GM19035 (cell line): Measurements from ENCODE around the gene SBNO1.
"Not testable (repeated sequence)": the region's sequence is repeated elsewhere in the genome, so short reads cannot be mapped to it uniquely, and the experiment has no call there.

Experiments
- ATAC-seq: cut with Tn5 transposase; IDR thresholded peaks from one replicate; pipeline ENCODE4 v1.9.1; 2021; ENCODE audit not compliant: unreplicated experiment

SBNO1 gene

DNA sequence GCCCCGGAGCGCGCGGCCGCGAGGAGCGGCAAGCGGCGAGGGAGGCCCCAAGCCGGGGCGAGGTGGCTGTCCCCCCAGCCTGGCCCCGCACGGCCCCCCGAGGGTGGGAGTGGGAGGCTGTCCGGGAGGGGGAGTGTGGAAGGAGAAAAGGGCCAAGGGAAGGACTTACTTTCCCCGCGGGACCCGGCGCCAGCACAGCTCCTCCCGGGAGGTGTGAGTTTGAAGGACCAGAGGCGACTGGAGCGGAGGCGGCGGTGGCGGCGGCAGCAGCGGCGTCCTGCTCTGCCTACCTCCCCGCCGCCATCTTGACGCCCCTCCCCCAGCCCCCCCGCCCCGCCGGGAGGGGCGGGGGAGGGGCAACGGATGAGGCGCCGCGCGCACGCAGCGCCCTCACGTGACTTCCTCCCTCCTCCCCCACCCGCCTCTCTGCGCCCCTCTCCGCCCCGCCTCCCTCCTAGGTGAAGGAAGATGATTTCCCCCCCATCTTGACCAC is at the start of gene SBNO1:
TSS of gene SBNO1 (minus strand) at position 316 of the 493 bp plus-strand sequence. CDS start 14,406 bp downstream, outside the sequence.
- ATAC-seq, result peak; percentile 38

DNA sequence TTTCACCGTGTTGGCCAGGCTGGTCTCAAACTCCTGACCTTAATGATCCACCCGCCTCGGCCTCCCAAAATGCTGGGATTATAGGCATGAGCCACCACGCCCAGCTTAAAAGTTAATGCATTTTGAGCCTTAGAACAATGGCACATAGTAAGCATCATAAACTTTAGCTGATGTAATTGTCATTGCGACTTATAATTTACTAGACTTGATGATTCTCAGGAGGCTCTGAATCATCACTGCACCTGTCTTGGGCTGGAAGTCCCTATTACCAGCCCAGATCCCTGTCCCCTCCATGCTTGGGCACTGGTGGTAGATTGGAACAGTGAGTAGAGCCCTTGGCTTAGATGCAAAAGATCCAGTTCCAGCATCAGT is 45.4 kb upstream of the SBNO1 start:
- ATAC-seq, result no peak

DNA sequence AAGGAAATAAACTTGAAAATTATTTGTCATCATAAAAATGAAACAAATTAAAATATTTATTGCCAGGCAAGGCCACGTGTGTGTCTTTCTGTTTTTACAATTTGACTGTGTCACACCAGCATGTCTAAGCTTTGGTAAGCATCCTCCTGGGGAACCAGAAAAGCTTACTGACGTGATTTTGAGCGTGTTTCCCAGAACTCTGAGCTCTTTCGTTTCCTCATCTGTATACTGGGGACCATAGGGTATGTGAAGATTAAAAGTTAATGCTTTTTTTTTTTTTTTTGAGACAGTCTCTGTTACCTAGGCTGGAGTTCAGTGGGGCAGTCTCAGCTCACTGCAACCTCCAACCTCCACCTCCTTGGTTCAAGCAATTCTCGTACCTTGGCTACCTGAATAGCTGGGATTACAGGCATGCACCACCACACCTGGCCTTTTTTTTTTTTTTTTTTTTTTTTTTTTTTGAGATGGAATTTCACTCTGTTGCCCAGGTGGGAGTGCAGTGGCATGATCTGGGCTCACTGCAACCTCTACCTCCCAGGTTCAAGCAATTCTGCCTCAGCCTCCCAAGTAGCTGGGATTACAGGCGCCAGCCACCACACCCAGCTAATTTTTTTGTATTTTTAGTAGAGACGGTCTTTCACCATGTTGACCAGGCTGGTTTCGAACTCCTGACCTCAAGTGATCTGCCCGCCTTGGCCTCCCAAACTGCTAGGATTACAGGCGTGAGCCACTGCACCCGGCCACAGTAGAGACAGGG is 44.8 kb upstream of the SBNO1 start:
- not testable (repeated sequence) for ATAC-seq

DNA sequence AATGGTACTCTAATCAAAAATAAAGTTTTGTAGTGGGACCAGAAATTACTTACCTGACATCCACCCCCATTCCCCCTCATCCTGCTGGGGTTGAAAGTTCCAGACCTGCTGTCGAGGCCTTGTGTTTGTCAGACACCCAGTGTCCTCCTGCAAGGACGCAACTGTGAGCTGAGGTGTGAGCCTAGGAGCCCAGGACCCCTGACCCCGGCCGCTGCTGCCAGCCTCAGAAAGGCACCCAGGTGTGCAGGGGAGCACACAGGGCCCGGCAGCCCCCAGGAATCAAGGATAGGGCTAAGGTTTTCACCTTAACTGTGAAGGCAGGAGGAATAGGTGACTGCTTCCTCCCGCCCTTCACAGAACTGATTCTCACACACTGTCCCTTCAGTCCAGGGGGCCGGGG is 44.0 kb upstream of the SBNO1 start:
- ATAC-seq, result not testable (repeated sequence)

DNA sequence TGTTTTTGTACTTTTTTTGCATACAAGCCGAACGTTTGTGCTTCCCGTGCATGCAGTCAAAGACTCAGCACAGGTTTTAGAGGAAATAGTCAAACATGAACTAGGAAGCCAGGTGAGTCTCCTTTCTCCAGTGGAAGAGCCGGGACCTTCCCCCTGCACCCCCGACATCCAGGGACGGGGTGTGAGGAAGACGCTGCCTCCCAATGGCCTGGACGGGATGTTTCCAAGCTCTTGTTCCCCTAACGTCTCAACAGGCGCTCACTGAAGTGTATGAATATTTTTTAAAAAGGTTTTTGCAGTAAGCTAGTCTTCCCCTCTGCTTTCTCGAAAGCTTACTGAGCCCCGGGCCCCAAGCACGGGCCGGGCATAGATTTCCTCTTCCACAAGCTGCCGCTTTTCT is 43.3 kb upstream of the SBNO1 start:
- ATAC-seq, result not testable (repeated sequence)

DNA sequence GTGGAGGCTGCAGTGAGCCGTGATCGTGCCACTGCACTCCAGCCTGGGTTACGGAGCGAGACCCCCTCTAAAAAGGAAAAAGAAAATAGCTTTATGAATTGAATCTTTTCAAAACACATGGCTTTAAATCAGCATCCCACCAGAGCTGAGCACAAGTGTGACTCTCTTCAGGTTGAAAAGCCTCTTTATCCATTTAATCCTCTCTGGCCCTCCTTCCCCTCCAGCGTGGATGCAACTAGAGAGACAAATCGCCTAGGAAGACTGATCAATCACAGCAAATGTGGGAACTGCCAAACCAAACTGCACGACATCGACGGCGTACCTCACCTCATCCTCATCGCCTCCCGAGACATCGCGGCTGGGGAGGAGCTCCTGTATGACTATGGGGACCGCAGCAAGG is 42.6 kb upstream of the SBNO1 start:
- not testable (repeated sequence) for ATAC-seq

DNA sequence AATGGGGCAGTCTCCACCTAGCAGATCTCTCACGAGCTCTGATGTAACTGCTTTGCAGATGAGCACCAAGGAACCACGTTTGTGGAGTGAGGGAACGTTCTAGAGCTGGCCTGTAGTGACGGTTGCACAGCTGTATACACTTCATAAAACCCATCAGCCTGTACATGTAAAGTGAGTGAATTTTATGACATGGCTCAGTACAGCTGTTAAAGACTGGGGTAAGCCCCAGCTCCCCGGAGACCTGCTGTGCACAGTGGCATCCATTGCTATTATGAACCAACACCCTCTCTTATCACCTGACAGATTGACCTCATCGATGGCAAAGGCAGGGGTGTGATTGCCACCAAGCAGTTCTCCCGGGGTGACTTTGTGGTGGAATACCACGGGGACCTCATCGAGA is 39.9 kb upstream of the SBNO1 start:
- ATAC-seq, result no peak

DNA sequence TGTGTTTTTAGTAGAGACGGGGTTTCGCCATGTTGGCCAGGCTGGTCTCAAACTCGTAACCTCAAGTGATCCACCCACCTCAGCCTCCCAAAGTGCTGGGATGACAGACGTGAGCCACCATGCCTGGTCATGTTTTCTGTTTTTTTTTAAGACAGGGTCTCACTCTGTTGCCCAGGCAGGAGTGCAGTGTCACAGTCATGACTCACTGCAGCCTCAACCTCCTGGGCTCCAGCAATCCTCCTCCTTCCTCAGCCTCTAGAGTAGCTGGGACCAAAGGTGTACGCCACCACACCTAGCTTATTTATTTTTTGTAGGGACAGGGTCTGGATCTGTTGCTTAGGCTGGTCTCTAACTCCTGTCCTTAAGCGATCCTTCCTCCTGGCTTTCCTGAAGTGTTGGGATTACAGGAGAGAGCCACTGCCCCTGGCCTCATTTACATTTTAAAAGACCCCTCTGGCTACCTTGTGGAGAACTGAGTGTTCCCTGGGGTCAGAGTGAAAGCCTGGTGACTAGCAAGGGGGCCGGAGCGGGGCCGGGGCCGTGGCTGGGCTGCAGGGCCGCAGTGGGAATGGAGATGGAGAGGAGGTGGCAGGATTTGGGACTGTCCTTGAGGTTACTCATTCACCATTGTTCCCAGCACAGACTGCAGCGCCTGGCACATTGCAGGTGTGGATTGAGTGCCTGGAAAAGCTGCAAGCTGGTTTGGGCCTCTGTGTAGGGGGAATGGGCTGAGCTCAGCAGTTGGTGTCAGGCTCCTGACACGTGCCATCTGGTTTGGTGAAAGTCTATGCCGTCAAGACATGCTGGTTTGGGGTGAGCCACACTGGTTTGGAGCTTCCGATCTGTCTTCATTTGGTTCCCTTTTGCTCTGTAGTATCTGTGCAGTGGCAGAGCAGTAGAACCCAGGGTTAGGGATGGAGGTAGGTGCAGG is 37.4 kb upstream of the SBNO1 start:
- no peak for ATAC-seq

DNA sequence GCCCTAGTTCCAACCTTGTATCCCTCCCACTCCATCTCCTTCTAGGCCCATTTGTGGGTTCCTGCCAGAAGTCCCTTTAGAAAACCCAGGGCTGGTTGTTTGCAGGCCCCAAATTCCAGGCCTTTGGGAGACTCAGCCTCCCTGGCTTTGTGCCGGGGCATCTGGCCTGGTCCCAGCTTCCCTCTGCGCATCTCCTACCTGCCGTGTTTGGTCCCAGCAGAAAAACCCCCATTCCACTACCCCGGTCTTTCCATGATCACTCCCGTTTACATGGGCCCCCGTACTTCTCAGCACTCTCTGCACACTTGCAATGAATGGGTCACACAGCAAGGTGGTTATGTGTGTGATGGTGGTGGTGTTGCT is 34.6 kb upstream of the SBNO1 start:
- ATAC-seq, result no peak

DNA sequence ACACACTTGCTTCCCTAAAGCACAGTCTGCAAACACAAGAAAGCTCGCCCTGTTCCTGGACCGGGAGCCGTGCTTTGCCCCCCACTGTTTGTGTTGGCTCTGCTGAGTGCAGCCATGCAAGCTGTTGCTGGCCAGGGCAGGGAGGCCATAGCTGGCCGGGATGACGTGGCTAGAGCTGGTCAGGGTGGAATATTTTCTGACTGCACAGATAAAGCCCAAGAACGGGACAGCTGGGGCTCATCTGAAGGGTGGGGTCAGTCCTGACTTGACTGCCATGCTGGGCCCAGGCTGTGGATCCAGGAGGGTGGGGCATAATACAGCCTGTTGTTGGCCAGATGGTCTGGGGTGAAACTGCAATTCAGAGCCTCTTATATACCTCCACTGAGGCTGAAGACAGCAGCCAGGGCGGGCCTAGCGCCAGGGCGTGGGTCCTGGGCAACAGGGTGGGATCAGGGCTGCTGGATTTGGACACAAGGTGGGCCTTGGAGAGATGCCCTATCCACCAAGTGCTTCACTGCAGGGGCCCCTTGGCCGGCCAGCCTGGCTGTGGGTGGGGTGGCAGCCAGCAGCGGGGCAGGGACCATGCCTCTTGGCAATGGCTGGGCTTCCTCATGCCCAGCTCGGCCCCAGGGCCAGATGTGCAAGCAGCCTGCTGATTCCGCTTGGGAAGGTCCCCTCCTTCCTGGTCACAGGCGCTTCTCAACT is 34.1 kb upstream of the SBNO1 start:
- ATAC-seq, result no peak

DNA sequence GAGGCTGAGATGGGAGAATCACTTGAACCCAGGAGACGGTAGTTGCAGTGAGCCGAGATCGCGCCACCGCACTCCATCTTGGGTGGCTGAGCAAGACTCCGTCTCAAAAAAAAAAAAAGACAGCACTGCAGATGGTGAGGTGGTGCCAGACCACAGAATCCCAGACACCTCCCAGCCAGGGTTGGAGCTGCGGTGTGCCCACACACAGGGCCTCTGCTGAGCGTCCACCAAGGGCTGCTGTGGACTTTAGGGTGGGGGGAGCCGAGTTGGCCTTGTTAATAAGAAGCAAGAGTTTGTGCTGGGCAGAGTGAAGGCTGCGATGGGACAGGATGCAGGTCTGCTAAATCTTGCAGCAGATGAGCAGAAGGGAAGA is 33.5 kb upstream of the SBNO1 start:
- no peak for ATAC-seq

DNA sequence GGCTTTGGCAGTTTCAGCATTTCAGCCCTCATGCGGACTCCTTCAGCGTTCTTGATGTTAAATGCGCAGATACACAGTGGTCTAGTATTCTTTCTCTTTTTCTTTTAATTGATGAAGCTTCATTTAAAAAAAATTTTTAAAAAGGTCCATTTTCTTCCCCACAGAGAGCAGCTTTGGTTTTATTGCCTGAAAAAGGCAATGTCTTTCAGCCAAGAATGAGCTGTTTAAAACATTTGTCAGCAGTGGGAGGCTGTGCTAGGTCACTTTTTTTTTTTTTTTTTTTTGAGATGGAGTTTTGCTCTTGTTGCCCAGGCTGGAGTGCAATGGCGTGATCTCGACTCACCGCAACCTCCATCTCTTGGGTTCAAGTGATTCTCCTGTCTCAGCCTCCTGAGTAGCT is 32.8 kb upstream of the SBNO1 start:
- ATAC-seq, result no peak

DNA sequence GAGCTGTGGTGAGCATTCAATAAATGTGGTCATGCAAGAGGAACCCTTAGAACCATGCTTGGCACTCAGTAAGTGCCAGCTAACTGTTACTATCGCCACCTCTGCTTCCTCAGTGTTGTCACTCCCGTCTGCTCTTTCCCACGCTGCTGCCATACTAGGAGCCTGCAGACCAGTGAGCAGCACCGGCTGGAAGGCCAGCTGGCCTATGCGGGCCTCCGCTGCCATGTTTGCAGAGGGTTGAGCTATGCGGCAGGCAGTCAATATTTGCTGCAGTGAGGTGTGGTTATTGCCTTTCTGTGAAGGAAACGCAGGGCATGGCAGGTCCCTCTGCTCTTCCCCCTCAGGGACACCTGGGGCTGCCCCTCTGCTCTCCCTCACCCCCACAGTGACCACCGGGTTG is 32.3 kb upstream of the SBNO1 start:
- no peak for ATAC-seq

DNA sequence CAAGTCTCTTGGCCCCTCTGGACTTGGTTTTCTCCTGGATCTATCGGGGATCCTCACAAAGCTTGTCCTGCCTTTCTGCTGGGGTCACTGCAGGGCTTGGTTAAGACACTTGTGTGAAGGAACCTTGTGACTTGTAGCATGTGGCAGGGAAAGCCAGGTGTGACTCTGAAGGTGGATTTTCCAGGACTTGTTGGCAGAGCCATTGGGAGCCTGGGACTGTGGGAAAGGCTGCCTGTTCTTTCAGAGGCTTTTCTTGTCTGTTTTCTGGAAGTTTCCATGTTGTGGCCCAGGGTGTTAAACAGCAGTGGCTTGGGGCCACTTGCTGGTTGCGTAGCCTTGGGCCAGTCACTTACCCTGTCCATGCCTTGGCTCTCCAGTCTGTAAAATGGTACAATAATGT is 31.9 kb upstream of the SBNO1 start:
- ATAC-seq, result no peak

DNA sequence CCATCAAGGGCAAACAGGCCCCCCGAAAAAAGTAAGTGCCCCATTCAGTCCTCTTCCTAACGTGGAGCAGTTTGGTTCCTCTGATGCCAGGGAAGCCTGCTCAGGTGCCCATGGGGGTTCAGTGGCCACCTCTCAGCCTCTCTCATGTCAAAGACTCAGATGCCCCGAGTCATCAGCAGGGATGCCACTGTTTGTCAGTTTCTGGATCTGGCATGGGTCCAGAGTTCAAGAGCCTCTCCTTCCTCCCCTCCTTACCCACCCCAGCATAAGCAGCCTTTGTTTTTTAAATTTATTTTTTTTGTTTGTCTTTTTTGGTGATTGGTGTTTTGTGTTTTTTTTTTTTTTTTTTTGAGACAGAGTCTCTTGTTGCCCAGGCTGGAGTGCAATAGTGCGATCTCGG is 30.6 kb upstream of the SBNO1 start:
- no peak for ATAC-seq

DNA sequence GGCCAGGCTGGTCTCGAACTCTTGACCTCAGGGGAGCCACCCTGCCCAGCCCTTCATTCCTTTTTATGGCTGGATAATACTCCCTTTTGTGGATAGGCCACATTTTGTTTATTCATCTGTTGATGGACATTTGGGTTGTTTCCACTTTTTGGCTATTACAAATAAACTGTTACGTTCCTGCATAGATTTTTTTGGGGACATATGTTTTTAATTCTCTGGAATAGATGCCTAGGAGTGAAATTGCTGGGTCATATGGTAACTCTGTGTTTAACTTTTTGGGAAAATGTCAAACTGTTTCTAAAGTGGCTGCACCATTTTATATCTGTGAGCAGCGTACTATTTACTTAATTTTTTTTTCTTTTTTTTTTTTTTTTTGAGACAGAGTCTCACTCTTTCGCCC is 29.1 kb upstream of the SBNO1 start:
- no peak for ATAC-seq

DNA sequence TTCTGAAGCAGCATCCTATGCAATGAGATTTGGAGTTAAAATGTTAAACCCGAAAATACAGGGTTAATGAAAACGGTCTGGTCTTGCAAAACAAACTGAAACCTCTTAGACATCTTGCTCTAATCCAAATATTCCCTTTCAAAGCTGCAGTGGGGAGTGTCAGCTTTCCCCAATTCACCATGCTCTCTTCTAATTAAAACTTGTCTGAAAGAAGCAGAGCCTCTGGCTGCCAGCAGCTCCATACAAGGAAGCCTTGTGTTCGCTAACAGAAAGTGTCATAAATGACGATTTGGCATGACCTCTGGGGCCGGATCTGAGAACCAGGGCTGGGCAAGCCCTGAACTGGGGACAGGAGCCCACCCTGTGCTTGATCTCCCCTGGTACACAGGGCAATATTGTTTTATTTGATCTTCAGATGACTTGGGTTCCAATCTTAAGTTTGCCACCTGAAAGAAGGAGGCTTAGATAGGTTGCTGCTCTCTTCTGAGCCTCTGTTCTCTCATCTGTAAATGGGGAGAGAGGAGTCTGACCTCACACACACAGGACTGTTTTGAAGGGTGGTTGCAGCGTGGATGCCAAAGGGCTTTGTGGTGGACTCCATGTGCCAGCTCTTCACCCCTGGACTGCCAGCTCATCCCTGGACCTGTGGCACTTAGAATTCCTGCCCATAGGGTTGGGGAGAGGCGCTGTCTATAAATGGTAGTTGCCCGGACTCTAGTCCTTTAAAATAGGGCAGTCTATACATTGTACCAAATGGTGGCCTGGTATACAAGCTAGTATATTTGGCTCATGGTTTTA is 27.1 kb upstream of the SBNO1 start:
- ATAC-seq, result no peak

DNA sequence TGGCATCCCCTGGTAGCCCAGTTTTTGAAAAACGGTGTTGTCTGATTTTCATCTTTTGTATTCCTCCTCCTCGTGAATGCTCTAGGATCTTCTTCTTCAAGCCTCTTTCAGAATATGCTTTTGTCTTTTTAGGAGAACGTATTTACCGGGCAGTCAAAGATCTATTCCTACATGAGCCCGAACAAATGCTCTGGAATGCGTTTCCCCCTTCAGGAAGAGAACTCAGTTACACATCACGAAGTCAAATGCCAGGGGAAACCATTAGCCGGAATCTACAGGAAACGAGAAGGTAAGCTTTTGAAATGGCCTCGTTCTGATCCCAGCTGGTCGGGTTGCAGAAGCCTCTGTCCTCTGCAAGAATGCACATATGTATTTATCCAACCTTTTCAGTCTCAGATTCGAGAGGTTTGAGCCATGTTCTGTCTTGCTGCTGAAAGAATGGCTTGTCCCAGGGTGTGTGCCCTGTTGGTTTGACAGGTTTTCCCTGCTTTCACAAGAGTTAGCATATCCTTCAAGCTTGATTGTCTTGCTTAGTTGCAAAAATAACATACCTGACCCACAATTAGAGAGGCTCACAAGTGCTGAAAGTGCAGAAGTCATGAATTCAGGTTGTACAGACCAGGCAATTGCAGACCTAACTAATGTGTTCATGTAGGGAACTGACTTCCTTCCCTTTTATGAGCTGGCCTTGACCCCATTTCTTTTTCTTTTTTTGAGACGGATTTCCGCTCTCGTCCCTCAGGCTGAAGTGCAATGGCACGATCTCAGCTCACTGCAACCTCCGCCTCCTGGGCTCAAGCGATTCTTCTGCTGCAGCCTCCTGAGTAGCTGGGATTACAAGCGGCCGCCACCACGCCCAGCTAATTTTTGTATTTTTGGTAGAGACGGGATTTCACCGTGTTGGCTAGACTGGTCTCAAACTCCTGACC is 26.1 kb upstream of the SBNO1 start:
- ATAC-seq, result no peak

DNA sequence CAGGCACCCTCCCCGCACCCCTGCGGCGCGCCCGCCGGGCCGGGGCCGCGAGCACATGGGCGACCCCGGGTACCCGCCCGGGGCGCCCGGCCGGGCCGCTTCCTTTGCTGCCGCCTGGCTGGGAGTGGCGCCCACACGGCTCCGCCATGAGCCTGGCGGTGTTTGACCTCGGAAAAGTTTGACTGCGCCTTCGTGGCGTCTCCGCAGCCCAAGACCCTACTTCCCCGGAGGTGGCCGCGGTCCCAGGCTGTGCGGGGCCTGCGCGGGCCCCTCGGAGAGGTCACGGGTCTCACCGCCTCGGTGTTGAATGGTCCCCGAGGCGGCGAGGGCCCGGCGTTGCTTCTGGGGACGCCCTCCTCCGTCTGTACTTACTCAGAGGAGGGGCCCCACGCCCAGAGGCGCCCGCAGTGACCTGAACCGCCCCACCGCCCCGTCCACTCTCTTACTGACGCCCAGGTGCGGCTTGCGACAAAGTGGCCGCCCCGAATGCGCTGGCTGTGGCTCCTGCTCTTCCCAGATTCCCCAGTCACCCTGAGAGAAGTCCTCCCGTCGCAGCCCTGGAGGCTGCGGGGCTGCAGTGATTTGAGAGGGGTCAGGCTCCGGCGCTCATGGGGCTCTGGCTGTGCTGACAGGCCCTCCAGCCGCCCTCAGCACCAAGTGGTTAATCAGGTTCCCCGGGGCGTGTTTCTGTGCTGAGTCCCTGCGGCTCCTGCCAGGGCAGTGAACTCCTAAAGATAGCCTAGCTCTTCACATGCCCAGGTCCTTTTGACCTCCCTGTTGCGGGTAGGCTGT is 25.1 kb upstream of the SBNO1 start:
- ATAC-seq, result peak; percentile 20
